ENCODE measurements around the gene PLG.
"Not testable (repeated sequence)": the region's sequence is repeated elsewhere in the genome, so short reads cannot be mapped to it uniquely, and the experiment has no call there.

PLG gene

DNA sequence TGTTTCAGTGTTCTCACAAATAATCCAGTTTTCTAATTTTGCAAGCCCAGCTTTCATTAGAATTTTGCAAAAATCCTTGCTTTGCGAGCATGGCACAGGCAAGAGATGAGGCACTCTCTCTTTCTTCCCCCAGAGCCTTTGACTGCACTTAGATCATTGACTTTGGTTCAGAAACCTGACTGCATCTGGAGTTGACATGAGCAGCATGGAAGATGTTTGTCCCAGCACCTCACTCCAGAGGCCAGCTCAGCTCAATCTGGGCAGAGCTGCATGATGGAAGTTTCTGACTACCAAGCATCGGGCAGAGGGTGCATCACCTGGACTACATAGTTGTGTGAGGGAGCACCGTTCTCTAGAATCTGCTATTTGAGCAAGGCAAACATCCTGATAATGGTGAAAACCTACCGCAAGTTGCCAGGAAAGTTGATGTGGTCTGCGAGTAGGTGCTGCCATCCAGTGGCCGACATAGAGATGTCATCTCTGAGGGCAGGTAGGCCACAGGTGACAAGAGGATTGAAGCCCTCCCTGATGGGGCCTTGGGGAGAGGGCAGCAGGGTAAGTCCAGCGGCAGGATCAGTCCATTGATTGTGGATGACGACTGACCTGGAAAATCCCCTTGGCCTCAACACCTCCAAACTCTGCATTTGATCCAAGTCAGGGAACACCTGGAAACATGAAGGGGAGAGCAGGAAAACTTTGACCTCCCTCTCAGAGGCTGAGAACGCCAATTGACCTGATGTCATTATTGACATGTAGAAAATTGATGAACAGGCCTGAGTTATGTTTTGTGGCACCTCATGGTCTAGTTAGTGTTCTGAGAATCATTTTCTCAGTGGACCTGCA is 34.2 kb upstream of the PLG start:
- POLR2A ChIA-PET: no interaction called here

DNA sequence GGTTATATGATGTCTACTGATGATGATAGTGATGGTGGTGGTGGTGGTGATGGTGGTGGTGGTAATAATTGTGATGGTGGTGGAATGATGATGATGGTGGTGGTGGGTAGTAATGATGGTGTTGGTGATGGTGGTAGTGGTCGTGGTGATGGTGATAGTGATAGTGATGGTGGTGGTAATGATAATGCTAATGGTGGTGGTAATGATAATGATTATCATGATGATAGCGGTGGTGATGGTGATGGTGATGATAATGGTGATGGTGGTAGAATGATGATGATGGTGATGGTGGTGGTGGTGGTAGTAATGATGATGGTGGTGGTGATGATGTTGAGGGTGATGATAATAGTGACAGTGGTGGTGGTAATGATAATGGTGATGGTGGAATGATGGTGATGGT is 33.5 kb upstream of the PLG start:
- TF ChIP-seq FOXA1 (IDR thresholded peaks at IDR 0.05): no peak
- TF ChIP-seq, protein P1, sequence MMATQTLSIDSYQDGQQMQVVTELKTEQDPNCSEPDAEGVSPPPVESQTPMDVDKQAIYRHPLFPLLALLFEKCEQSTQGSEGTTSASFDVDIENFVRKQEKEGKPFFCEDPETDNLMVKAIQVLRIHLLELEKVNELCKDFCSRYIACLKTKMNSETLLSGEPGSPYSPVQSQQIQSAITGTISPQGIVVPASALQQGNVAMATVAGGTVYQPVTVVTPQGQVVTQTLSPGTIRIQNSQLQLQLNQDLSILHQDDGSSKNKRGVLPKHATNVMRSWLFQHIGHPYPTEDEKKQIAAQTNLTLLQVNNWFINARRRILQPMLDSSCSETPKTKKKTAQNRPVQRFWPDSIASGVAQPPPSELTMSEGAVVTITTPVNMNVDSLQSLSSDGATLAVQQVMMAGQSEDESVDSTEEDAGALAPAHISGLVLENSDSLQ (IDR thresholded peaks at IDR 0.05): no peak
- TF ChIP-seq CTBP1 (IDR thresholded peaks at IDR 0.05; ENCODE audit: borderline replicate concordance): no peak
- ChIA-PET POLR2A (no interaction called here), CTCF (no interaction called here)
- no peak for DNase-seq (ENCODE audit: extremely low spot score)

More for the DNA sequence above, 34.2 kb upstream of the PLG start:
- peak; percentile 63 for DNase-seq (ENCODE audit: extremely low spot score)
- TF ChIP-seq BHLHE40 (IDR thresholded peaks at IDR 0.05; ENCODE audit: borderline replicate concordance): no peak
- TF ChIP-seq, protein P1 (IDR thresholded peaks at IDR 0.05): no peak
- no peak for TF ChIP-seq ELF4 (IDR thresholded peaks at IDR 0.05)
- TF ChIP-seq TARDBP (IDR thresholded peaks at IDR 0.05): no peak
- no peak for TF ChIP-seq FOXK2 (IDR thresholded peaks at IDR 0.05)
- TF ChIP-seq ZNF384 (IDR thresholded peaks at IDR 0.05): no peak
- TF ChIP-seq SUZ12 (IDR thresholded peaks at IDR 0.05): no peak
- no peak for TF ChIP-seq NFRKB (IDR thresholded peaks at IDR 0.05)
- TF ChIP-seq ARNT (IDR thresholded peaks at IDR 0.05): no peak
- no peak for TF ChIP-seq SP1 (IDR thresholded peaks at IDR 0.05)
- TF ChIP-seq LEF1 (IDR thresholded peaks at IDR 0.05; ENCODE audit: borderline replicate concordance): no peak
- CTCF ChIA-PET: interaction anchor here (0.7 to 1.3 kb wide), 2 partner anchors 65 to 147 kb away, joined by 3 to 4 read pairs; no protein-coding TSS in a partner anchor

DNA sequence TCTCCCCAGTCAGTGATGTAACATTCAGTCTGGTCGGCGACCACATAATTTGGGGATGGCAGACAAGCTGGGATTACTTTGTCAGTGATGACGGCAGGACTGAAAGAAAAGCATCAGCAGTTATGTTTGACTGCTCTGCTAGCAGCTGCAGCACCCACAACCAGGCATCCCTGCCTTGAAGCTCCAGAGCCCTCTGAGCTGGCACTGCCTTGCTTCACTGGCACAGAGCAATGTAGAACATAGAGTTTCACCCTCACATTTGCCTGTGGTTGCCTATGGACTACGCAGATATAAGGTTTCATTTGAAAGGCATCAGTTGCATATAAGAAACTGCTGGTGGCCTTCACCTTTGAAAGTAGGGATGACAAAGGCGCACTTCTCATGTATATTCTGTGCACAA is 25.6 kb upstream of the PLG start:
- POLR2A ChIA-PET; CTCF ChIA-PET; DNase-seq (ENCODE audit: extremely low spot score): not testable (repeated sequence)

DNA sequence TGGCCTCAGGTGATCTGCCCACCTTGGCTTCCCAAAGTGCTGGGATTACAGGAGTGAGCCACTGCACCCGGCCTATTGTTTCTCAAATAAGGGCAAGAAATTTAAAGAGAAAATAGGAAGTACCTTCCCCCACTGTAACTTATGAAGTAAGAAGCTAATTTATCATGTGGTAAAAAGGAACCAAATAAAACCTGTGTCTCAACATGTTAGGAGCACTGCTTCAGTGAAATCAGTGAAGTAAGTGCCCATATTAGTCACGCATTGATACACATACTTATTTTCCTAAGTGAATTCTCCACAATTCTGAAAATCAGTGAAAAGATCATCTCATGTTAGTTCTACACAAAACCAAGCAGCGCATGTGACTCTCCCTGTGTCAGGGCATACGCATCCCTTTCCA is 23.8 kb upstream of the PLG start:
- POLR2A ChIA-PET: no interaction called here
- CTCF ChIA-PET: no interaction called here
- TF ChIP-seq CTBP1 (IDR thresholded peaks at IDR 0.05; ENCODE audit: borderline replicate concordance): no peak
- no peak for TF ChIP-seq ZNF384 (IDR thresholded peaks at IDR 0.05)
- TF ChIP-seq ELF4 (IDR thresholded peaks at IDR 0.05): no peak
- no peak for TF ChIP-seq SP1 (IDR thresholded peaks at IDR 0.05)
- TF ChIP-seq TARDBP (IDR thresholded peaks at IDR 0.05): no peak
- no peak for TF ChIP-seq FOXK2 (IDR thresholded peaks at IDR 0.05)
- no peak for TF ChIP-seq BHLHE40 (IDR thresholded peaks at IDR 0.05; ENCODE audit: borderline replicate concordance)
- TF ChIP-seq FOXA1 (IDR thresholded peaks at IDR 0.05): no peak
- no peak for TF ChIP-seq SUZ12 (IDR thresholded peaks at IDR 0.05)
- TF ChIP-seq L3MBTL2 (conservative IDR thresholded peaks at IDR 0.05): no peak
- no peak for TF ChIP-seq FOXM1 (IDR thresholded peaks at IDR 0.05; ENCODE audit: borderline replicate concordance)
- TF ChIP-seq LEF1 (IDR thresholded peaks at IDR 0.05; ENCODE audit: borderline replicate concordance): no peak
- no peak for TF ChIP-seq NFRKB (IDR thresholded peaks at IDR 0.05)
- TF ChIP-seq ARNT (IDR thresholded peaks at IDR 0.05): no peak
- TF ChIP-seq, protein P1 (IDR thresholded peaks at IDR 0.05): no peak
- TF ChIP-seq HDGF (IDR thresholded peaks at IDR 0.05; ENCODE audit: borderline replicate concordance): no peak
- no peak for DNase-seq (ENCODE audit: extremely low spot score)

DNA sequence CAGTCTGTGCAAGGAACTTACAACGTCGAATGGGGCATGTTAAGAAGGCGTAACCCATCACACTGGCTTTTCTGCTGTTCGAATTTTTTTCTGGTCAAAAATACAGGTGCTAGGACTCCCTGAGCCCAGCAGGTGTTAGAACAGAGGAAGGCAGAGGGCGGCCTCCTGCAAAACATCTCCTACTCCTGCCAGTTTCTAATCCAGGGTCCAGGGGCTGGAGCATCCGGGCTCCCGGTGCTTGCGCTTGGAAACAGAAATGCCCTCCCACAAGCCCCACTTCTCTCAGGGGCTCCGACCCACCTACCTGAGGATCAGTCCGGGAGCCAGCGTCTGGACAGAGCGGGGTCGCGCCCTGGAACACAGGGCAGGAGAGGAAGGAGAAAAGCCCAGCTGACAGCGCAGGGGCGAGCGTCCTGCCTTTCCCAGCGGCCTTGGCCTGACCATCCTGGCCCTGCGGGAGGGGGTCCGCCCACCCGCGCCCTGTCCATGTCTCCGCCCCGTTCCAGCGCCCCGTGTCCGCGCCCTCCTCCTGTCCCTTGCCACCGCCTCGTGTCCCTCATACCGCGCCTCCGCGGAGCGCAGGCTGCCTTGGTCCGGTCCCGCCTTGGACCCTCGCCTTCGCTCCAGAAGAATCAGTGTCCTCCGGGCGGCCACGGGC is 23.2 kb upstream of the PLG start:
- TF ChIP-seq BHLHE40 (IDR thresholded peaks at IDR 0.05; ENCODE audit: borderline replicate concordance): no peak
- TF ChIP-seq, protein P1 (IDR thresholded peaks at IDR 0.05): no peak
- no peak for TF ChIP-seq HDGF (IDR thresholded peaks at IDR 0.05; ENCODE audit: borderline replicate concordance)
- TF ChIP-seq TARDBP (IDR thresholded peaks at IDR 0.05): no peak
- no peak for TF ChIP-seq FOXM1 (IDR thresholded peaks at IDR 0.05; ENCODE audit: borderline replicate concordance)
- no peak for TF ChIP-seq SP1 (IDR thresholded peaks at IDR 0.05)
- TF ChIP-seq NFRKB (IDR thresholded peaks at IDR 0.05): no peak
- no peak for TF ChIP-seq FOXK2 (IDR thresholded peaks at IDR 0.05)
- ChIA-PET POLR2A (no interaction called here), CTCF (no interaction called here)

DNA sequence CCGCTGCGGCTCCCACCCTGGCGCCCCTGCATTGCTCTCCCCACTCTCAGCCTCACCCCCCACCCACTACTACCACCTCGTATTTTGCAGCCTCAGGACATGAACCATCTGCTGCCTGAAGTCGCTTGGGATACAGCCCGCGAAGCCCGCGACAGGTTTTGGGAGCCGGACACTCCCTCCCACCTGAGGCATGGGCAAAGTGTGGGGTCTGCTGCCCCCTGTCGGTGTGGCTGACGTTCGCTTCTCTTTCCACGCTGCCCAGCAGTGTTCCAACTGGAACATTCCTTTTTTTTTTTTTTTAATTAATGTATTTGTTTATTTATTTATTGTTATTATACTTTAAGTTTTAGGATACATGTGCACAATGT is 22.7 kb upstream of the PLG start:
- no peak for DNase-seq (ENCODE audit: extremely low spot score)
- ChIA-PET CTCF (no interaction called here), POLR2A (no interaction called here)
- no peak for TF ChIP-seq FOXA1 (IDR thresholded peaks at IDR 0.05)
- TF ChIP-seq L3MBTL2 (conservative IDR thresholded peaks at IDR 0.05): no peak
- no peak for TF ChIP-seq LEF1 (IDR thresholded peaks at IDR 0.05; ENCODE audit: borderline replicate concordance)
- no peak for TF ChIP-seq BHLHE40 (IDR thresholded peaks at IDR 0.05; ENCODE audit: borderline replicate concordance)
- TF ChIP-seq ZNF384 (IDR thresholded peaks at IDR 0.05): no peak
- no peak for TF ChIP-seq ELF4 (IDR thresholded peaks at IDR 0.05)
- no peak for TF ChIP-seq FOXM1 (IDR thresholded peaks at IDR 0.05; ENCODE audit: borderline replicate concordance)
- TF ChIP-seq, protein P1 (IDR thresholded peaks at IDR 0.05): no peak
- no peak for TF ChIP-seq TARDBP (IDR thresholded peaks at IDR 0.05)
- no peak for TF ChIP-seq CTBP1 (IDR thresholded peaks at IDR 0.05; ENCODE audit: borderline replicate concordance)
- TF ChIP-seq NFRKB (IDR thresholded peaks at IDR 0.05): no peak
- no peak for TF ChIP-seq FOXK2 (IDR thresholded peaks at IDR 0.05)
- TF ChIP-seq ARNT (IDR thresholded peaks at IDR 0.05): no peak

More for the DNA sequence above, 23.2 kb upstream of the PLG start:
- DNase-seq (ENCODE audit: extremely low spot score): no peak

DNA sequence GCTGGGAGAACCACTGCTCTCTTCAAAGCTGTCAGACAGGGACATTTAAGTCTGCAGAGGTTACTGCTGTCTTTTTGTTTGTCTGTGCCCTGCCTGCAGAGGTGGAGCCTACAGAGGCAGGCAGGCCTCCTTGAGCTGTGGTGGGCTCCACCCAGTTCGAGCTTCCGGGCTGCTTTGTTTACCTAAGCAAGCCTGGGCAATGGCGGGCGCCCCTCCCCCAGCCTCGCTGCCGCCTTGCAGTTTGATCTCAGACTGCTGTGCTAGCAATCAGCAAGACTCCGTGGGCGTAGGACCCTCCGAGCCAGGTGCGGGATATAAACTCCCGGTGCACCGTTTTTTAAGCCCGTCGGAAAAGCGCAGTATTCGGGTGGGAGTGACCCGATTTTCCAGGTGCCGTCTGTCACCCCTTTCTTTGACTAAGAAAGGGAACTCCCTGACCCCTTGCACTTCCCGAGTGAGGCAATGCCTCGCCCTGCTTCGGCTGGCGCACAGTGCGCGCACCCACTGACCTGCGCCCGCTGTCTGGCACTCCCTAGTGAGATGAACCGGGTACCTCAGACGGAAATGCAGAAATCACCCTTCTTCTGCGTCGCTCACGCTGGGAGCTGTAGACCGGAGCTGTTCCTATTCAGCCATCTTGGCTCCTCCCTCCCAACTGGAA is 16.8 kb upstream of the PLG start:
- DNase-seq (ENCODE audit: extremely low spot score); POLR2A ChIA-PET; CTCF ChIA-PET: not testable (repeated sequence)
